HG02571 (cell line): ENCODE data around the gene GYS2.
"Not testable (repeated sequence)": the region's sequence is repeated elsewhere in the genome, so short reads cannot be mapped to it uniquely, and the experiment has no call there.

ENCODE experiments used
- ATAC-seq: cut with Tn5 transposase; IDR thresholded peaks from one replicate; pipeline ENCODE4 v1.9.1; 2021; ENCODE audit warnings: mild to moderate bottlenecking, moderate library complexity; ENCODE audit not compliant: unreplicated experiment

Gene GYS2

DNA sequence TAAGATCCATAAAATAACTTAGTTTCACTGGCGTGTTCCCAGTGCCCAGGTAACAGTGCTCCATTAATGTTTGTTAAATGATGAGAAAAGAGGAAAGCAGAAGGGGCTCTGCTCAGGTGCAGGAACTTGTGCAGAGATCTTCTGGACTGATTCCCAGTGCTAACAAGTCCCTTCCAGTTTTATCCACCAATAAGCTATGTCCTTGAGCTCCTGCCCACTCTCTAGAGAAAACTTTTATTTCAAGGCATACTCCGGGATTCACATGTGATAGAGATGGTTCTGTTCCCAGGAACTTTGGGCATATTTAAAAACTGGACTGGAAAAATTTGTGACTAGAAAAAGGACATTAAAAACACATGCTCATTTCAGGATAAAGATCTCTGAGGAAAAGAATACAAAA is 1.9 kb downstream of the GYS2 start:
- no peak for ATAC-seq

- no peak for ATAC-seq
These were observed 4.5 kb downstream of the GYS2 start for GRCh38 chr12:21600196-21600595.

GRCh38 chr12:21599143-21599999 is 5.3 kb downstream of the GYS2 start:
- no peak for ATAC-seq

- no peak for ATAC-seq
These were observed 6.0 kb downstream of the GYS2 start for GRCh38 chr12:21598651-21599050.

GRCh38 chr12:21595356-21595755 is 9.3 kb downstream of the GYS2 start:
- ATAC-seq: not testable (repeated sequence)

DNA sequence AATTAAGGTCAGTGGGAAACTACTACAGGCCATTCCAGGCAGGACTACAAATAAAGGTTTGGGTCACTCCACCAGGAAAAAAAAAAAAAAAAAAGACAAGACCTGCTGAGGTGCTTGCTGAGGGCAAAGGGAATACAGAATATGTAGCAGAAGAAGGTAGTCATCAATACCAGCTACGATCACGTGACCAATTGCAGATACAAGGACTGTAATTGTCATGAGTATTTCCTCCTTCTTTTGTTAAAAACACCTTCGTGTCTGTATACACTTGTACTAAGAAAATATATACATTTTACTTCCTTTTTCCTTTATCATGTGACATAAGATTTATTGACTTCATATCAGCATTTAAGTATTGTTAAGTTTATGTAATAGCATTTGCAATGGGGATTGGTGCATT is 19.2 kb downstream of the GYS2 start:
- ATAC-seq: no peak

GRCh38 chr12:21584403-21585182 is 20.1 kb downstream of the GYS2 start:
- ATAC-seq: not testable (repeated sequence)

GRCh38 chr12:21583587-21583986 is 21.1 kb downstream of the GYS2 start:
- ATAC-seq: no peak

DNA sequence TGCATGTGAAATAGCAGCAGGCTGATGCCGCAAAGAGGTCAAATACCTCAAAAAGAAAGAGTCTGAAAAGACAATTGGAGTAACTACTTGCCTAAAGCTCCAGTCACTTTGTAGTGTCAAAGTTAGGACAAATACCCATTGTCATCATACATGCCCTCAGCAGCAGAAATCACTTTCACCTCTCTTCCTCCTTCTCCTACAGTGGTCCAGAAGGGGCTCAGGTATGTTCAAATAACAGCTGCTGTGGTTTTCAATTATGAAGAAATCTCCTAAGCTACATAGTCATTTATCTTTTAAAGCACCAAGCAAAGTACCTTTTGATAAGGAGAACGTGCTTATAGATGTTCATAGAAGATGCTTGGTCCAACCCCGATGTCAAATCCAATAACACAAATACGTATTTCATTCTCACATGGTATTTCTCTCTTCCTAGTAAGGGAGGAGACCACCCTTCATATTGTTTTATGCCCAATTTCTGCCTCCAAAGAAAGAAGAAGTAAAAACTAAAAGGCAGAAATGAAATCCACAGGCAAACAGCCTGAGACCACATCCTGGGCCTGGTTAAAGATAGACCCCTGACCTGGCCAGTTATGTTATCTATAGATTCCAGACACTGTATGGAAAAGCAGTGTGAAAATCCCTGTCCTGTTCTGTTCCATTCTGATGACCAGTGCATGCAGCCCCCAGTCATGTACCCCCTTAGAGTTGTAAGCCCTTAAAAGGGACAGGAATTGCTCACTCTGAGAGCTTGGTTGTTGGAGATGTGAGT is 23.7 kb downstream of the GYS2 start:
- no peak for ATAC-seq

- ATAC-seq: no peak
These were observed 27.1 kb downstream of the GYS2 start for GRCh38 chr12:21577516-21577915.

GRCh38 chr12:21576431-21576830 is 28.2 kb downstream of the GYS2 start:
- no peak for ATAC-seq

- no peak for ATAC-seq
These were observed 30.8 kb downstream of the GYS2 start for GRCh38 chr12:21573733-21574358.

- ATAC-seq: no peak
These were observed 33.6 kb downstream of the GYS2 start for GRCh38 chr12:21571046-21571445.

GRCh38 chr12:21568115-21568514 is 36.5 kb downstream of the GYS2 start:
- ATAC-seq: no peak

DNA sequence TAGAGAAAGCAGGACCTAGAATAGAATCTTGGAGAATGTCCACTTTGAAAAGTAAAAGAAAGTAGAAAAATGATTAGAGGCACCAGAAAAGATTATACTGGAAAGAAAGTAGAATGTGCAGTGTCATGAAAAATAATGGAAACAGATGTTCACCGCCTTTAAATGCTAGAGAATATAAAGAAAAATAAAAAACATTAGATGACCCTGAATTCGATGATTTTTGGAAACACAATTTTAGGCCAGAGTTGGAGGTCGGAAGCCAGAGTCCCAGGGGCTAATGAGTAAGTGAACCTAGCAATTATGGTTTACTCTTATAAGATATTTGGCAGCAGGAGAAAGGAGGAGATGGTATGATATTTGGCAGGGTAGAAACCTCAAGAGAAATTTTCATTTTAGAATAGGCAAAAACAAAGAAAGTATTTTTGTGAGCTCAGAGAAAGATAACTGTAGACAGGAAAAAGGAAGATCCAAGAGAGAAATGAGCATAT is 37.7 kb downstream of the GYS2 start:
- ATAC-seq: no peak

DNA sequence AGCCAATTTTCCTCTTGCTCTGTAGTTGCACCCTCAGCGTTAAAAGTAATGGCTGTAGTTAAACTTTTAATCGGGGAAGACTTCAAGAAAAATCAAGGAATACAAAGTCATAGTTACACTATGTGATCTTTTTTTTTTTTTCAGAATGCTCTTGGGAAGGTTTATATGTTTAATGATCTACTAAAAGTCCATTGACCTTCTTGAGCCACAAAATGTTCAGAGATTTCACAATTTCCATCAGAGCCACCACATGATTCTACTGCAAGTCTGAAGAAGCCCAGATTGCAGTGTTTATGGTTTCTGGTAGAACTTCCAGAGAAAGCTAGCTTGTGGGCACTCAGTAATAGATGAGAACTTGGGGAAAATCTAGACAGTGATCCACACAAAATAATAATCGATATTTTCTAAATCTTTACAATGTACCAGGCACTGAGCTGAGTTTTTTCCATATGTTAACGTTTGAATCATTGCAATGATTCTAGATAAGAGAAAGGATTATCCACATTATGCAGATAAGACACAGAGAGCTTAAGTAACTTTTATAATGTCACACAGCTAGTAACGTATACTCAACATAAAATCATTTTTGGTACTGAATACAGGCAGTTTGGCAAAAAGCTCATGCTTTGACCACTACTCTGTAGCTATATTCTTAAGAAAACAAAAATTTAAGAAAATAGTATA is 38.3 kb downstream of the GYS2 start:
- ATAC-seq: no peak

GRCh38 chr12:21562859-21563258 is 41.8 kb downstream of the GYS2 start:
- ATAC-seq: no peak

DNA sequence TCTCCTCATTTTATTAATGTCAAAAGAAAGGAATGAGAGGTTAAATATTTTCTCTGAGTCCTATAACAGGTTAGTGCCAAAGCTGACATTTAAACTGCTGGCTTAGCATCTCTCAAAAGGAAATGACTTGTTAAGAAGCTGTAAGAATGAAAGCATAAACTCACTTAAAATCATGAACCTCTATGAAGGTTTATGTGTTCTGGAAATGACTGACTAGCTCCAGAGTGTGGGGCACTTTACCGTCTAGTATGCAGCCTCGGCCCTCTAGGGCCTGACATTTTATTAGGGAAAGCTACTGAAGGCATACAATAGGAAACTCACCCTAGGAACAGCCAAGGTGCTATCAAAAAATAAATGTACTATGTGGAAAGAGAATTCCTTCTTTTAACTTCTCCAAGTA is 43.5 kb downstream of the GYS2 start:
- ATAC-seq: no peak

DNA sequence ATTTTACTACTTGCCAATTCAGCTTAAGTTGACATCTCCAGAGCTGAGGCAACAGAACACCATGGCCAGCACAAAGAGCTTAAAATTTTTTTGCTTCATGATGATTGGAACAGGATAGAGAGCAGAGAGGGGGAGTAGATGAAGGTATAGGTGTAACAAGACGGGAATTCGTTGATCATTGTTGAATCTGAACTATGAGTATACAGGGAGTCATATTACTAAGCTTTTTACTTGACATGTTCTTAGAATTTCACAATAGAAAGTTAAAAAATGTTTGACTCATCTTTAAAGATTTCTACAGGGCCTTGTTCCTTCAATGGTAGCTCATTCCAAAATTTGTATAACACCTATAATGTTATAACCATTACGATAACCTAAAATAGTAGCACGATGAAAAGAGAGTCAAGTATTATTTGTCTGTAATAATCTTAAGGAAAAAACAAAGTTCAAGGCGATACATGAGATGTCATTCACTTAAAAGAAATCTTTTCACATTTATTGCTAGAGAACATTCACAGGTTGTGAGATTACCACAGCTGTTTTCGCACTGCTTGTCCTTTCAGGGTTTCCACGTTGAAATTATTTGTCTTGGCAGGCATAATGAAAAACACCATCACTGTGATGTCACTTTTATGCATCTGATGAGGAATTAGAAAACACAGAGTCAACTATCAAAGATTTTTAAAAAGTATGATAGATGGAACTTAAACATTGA is 44.6 kb downstream of the GYS2 start:
- ATAC-seq: no peak
